Mesenchymal stem cell (in vitro differentiated cells and primary cell): ENCODE measurements around the gene IWS1.

Experiments
- DNase-seq: peaks from one replicate; pipeline ENCODE4 v3.0.0-alpha.2; 2013
- H2AFZ ChIP-seq: one replicate; pipeline ENCODE4 v1.6.1; 2013; ENCODE audit warnings: low read depth, mild to moderate bottlenecking, control low read depth, inconsistent platforms, low read length, moderate library complexity
- H2AK5ac ChIP-seq: 2 replicates; pipeline ENCODE4 v1.6.1; 2013; ENCODE audit warnings: low read length, moderate library complexity, mild to moderate bottlenecking, inconsistent platforms; ENCODE audit not compliant: severe bottlenecking
- H2BK120ac ChIP-seq: one replicate; pipeline ENCODE4 v1.6.1; 2013; ENCODE audit warnings: low read depth, mild to moderate bottlenecking, inconsistent platforms, low read length, moderate library complexity
- H2BK12ac ChIP-seq, 2 experiments: one replicate each; pipeline ENCODE4 v1.6.1; 2013; ENCODE audit warnings: inconsistent platforms in 2 of 2, low read length in 2 of 2, mild to moderate bottlenecking in 2 of 2, moderate library complexity in 2 of 2, control low read depth in 1 of 2
- H2BK15ac ChIP-seq: one replicate; pipeline ENCODE4 v1.6.1; 2013; ENCODE audit warnings: mild to moderate bottlenecking, low read depth, inconsistent platforms; ENCODE audit not compliant: poor library complexity, severe bottlenecking
- H2BK5ac ChIP-seq: 2 replicates; pipeline ENCODE4 v1.6.1; 2013; ENCODE audit warnings: low read depth, mild to moderate bottlenecking, low read length, control low read depth, inconsistent platforms; ENCODE audit not compliant: poor library complexity, severe bottlenecking
- H3K14ac ChIP-seq, 2 experiments: one replicate each; pipeline ENCODE4 v1.6.1; 2013; ENCODE audit warnings: inconsistent platforms in 2 of 2, low read length in 2 of 2, control low read depth in 1 of 2, mild to moderate bottlenecking in 1 of 2, moderate library complexity in 1 of 2
- H3K18ac ChIP-seq, 2 experiments: one replicate each; pipeline ENCODE4 v1.6.1; 2013; ENCODE audit warnings: inconsistent platforms in 2 of 2, low read length in 2 of 2, control low read depth in 1 of 2, low read depth in 1 of 2, mild to moderate bottlenecking in 1 of 2
- H3K23ac ChIP-seq, 2 experiments: one replicate each; pipeline ENCODE4 v1.6.1; 2013; ENCODE audit warnings: inconsistent platforms in 2 of 2, low read length in 2 of 2, mild to moderate bottlenecking in 2 of 2, moderate library complexity in 2 of 2, control low read depth in 1 of 2
- H3K27ac ChIP-seq: 2 replicates; pipeline ENCODE4 v1.5.1; 2013; ENCODE audit warnings: mild to moderate bottlenecking, moderate library complexity, low read length, control low read depth, inconsistent platforms; ENCODE audit not compliant: poor library complexity, severe bottlenecking
- H3K27me3 ChIP-seq, 2 experiments: 2 replicates each; pipeline versions ENCODE4 v1.6.1 to v1.7.0; 2013; ENCODE audit warnings: low read length in 2 of 2, mild to moderate bottlenecking in 2 of 2, moderate library complexity in 2 of 2, control low read depth in 1 of 2, inconsistent platforms in 1 of 2; ENCODE audit not compliant: control insufficient read depth in 1 of 2, insufficient read depth in 1 of 2
- H3K36me3 ChIP-seq, 2 experiments: 2 replicates each; pipeline versions ENCODE4 v1.6.1 to v1.7.0; 2013; ENCODE audit warnings: low read length in 2 of 2, control low read depth in 1 of 2, inconsistent platforms in 1 of 2, low read depth in 1 of 2, mild to moderate bottlenecking in 1 of 2; ENCODE audit not compliant: insufficient read depth in 2 of 2, control insufficient read depth in 1 of 2
- H3K4ac ChIP-seq, 2 experiments: one replicate each; pipeline ENCODE4 v1.6.1; 2013; ENCODE audit warnings: inconsistent platforms in 2 of 2, low read length in 2 of 2, mild to moderate bottlenecking in 2 of 2, moderate library complexity in 2 of 2, control low read depth in 1 of 2, low read depth in 1 of 2
- H3K4me1 ChIP-seq: 2 replicates; pipeline ENCODE4 v1.6.1; 2013; ENCODE audit warnings: low read depth, low read length, control low read depth; ENCODE audit not compliant: control insufficient read depth, insufficient read depth
- H3K4me2 ChIP-seq: 2 replicates; pipeline ENCODE4 v1.6.1; 2013; ENCODE audit warnings: low read length, mild to moderate bottlenecking, inconsistent platforms; ENCODE audit not compliant: poor library complexity, severe bottlenecking
- H3K4me3 ChIP-seq, 2 experiments: 2 replicates each; pipeline versions ENCODE4 v1.5.1 to v1.7.0; 2013; ENCODE audit warnings: low read length in 2 of 2, mild to moderate bottlenecking in 2 of 2, control low read depth in 1 of 2, low read depth in 1 of 2; ENCODE audit not compliant: insufficient read depth in 1 of 2
- H3K79me1 ChIP-seq: replicated peaks from 2 replicates; pipeline ENCODE4 v1.6.1; 2013; ENCODE audit warnings: mild to moderate bottlenecking, control low read depth, low read length, inconsistent platforms; ENCODE audit not compliant: poor library complexity, severe bottlenecking
- H3K9ac ChIP-seq: 2 replicates; pipeline ENCODE4 v1.7.0; 2013; ENCODE audit warnings: mild to moderate bottlenecking, low read length, moderate library complexity
- H3K9me3 ChIP-seq: 2 replicates; pipeline ENCODE4 v1.7.0; 2013; ENCODE audit warnings: mild to moderate bottlenecking, low read length; ENCODE audit not compliant: control insufficient read depth
- H4K8ac ChIP-seq: one replicate; pipeline ENCODE4 v1.6.1; 2013; ENCODE audit warnings: inconsistent platforms, mild to moderate bottlenecking, low read length, moderate library complexity
- H4K91ac ChIP-seq: one replicate; pipeline ENCODE4 v1.6.1; 2013; ENCODE audit warnings: mild to moderate bottlenecking, low read length, inconsistent platforms
- WGBS: methylation state at CpG from one replicate; pipeline ENCODE4 v1.1.7; 2013; ENCODE audit warnings: mixed read lengths; 5-methylcytosine and 5-hydroxymethylcytosine counted together

The IWS1 gene

DNA sequence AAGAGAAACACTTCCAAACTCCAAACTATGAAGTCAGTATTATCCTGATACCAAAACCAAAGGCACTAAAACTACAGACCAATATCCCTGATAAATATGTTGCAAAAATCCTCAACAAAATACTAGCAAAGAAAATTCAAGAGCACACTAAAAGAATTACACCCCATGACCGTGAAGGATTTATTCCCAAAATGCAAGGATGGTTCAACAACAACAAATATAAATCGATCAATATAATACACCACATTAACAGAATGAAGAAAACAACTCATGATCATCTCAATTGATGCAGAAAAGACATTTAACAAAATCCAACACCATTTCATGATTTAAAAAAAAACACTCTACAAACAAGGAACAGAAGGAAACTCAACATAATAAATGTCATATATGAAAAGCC lies 50.5 kb downstream of the IWS1 start:
- no peak overlapping the region for H4K8ac ChIP-seq
- H3K4me1 ChIP-seq, result peaks cover 1% of the 10 kb centered on the region
- H2BK120ac ChIP-seq, result no peak overlapping the region
- H2AK5ac ChIP-seq, result no peak overlapping the region
- peaks cover 6% of the 10 kb centered on the region for H3K79me1 ChIP-seq
- H2BK5ac ChIP-seq, result no peak overlapping the region
- H3K18ac ChIP-seq, result no peak overlapping the region
- H3K23ac ChIP-seq, result no peak overlapping the region
- H4K91ac ChIP-seq, result no peak overlapping the region
- H3K4ac ChIP-seq, result no peak overlapping the region
- DNase-seq, result no peak
- H3K14ac ChIP-seq, result no peak overlapping the region
- H2AFZ ChIP-seq, result no peak overlapping the region
- H3K4me2 ChIP-seq, result no peak overlapping the region
- H3K36me3 ChIP-seq, result peaks cover 6 to 11% of the 10 kb centered on the region in 2 experiments
- 95% methylated on average over 2 of the region's 2 CpGs for WGBS
- H3K9ac ChIP-seq, result no peak overlapping the region
- H3K27me3 ChIP-seq, result no peaks in the 10 kb centered on the region
- H3K27ac ChIP-seq, result no peak overlapping the region
- no peak overlapping the region for H2BK15ac ChIP-seq
- no peak overlapping the region for H3K4me3 ChIP-seq
- peaks cover 16% of the 10 kb centered on the region for H3K9me3 ChIP-seq
- no peak overlapping the region for H2BK12ac ChIP-seq

DNA sequence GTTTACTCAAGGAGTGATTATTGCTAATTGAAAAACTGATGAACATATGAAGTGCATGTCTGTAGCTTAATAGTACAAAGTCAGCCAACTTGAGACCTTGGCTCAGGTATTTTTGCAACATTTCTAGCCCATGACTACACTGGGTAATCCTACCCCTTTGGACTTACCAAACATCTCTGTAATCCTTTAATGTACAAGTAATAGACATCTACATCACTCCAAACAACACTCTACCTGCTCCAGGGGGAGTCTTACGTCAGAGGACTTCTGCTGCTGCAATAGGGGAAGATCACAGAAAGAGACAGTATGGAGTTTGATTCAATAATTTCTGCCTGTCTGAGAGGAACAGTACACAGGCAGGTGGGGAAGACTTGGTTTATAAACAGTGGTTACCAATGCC lies 54.0 kb downstream of the IWS1 start:
- H4K91ac ChIP-seq, result no peak overlapping the region
- no CpG with 5 or more reads among the region's 1 CpG for WGBS
- no peak overlapping the region for H3K23ac ChIP-seq
- no peak overlapping the region for H2BK120ac ChIP-seq
- peaks cover 16% of the 10 kb centered on the region for H3K9me3 ChIP-seq
- H2BK5ac ChIP-seq, result no peak overlapping the region
- no peak overlapping the region for H3K4me3 ChIP-seq
- H3K79me1 ChIP-seq, result peaks cover 4% of the 10 kb centered on the region
- DNase-seq, result no peak
- H3K36me3 ChIP-seq, result peaks cover 10 to 13% of the 10 kb centered on the region in 2 experiments
- no peak overlapping the region for H2AK5ac ChIP-seq
- no peak overlapping the region for H3K4ac ChIP-seq
- no peak overlapping the region for H3K4me2 ChIP-seq
- H3K27ac ChIP-seq, result no peak overlapping the region
- H3K4me1 ChIP-seq, result peaks cover 1% of the 10 kb centered on the region
- no peaks in the 10 kb centered on the region for H3K27me3 ChIP-seq
- H3K9ac ChIP-seq, result no peak overlapping the region
- no peak overlapping the region for H3K18ac ChIP-seq
- no peak overlapping the region for H3K14ac ChIP-seq
- no peak overlapping the region for H2BK12ac ChIP-seq
- no peak overlapping the region for H2AFZ ChIP-seq
- H2BK15ac ChIP-seq, result no peak overlapping the region
- H4K8ac ChIP-seq, result no peak overlapping the region

DNA sequence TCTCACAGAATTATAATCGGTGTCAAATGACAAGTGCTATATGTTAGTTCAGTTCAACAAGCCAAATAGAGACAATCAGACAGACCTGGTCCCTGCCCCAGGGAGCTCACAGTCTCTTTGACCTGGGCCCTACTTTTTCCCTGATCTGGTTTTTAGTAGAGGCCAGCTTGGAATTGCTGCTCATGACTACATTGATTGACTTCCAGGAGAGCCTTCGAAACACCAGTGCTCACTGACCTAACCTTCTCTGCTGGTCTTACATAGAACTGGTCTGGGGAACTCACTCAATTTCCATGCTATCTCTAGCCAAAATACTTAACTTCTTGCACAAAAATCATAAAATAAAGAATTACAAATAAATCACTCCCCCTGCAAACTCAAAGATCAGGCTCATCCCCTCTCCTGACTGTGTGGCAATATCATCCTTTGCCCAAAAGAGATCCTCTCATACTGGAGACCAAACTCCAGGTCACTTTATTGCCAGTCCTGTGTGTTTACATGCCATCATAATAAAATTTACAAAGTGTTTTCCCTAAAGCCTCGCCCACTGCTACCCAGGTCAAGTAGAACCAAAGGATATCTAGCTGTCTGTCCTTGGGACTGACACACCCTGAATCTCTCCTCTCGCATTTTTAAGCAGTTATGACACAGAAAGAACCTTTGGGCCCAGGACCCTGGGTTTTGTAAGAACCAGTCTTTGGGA lies 54.9 kb downstream of the IWS1 start:
- no peak overlapping the region for H3K9ac ChIP-seq
- H2BK120ac ChIP-seq, result no peak overlapping the region
- H4K8ac ChIP-seq, result no peak overlapping the region
- no peak overlapping the region for H2AK5ac ChIP-seq
- peaks cover 2% of the 10 kb centered on the region for H3K79me1 ChIP-seq
- H3K36me3 ChIP-seq, result peaks cover 13 to 14% of the 10 kb centered on the region in 2 experiments
- H3K27me3 ChIP-seq, result no peaks in the 10 kb centered on the region
- peaks cover 1% of the 10 kb centered on the region for H3K4me1 ChIP-seq
- no peak overlapping the region for H3K4me3 ChIP-seq
- H3K4ac ChIP-seq, result peak overlapping the region in 1 of 2 experiments; percentile 37
- H3K27ac ChIP-seq, result no peak overlapping the region
- H3K23ac ChIP-seq, result no peak overlapping the region
- H3K4me2 ChIP-seq, result no peak overlapping the region
- peaks cover 16% of the 10 kb centered on the region for H3K9me3 ChIP-seq
- H2BK12ac ChIP-seq, result no peak overlapping the region
- no peak overlapping the region for H2BK15ac ChIP-seq
- no peak overlapping the region for H3K18ac ChIP-seq
- 99% methylated on average over 4 of the region's 4 CpGs for WGBS
- no peak overlapping the region for H3K14ac ChIP-seq
- no peak overlapping the region for H4K91ac ChIP-seq
- no peak overlapping the region for H2AFZ ChIP-seq
- no peak overlapping the region for H2BK5ac ChIP-seq
- no peak for DNase-seq

DNA sequence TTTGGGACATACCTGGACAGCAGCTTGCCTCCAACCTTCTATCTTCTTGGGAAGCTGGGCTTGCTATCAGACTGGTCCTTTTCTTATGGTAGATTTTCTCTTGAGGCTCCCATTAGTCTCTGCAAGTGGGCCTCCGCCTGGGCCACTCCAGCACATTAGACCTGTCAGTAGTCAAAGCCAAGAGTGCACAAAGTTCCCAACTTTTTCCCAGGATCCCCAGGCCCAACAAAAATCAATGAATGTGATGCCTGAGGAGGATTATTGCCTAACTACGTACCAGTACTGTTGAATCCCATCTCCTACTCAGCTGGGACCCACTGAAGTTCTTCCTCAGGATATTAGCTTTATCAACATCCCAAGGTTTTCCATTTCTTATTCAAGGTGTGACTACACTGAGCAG lies 56.3 kb downstream of the IWS1 start:
- H4K91ac ChIP-seq, result no peak overlapping the region
- H2AK5ac ChIP-seq, result no peak overlapping the region
- H2BK5ac ChIP-seq, result no peak overlapping the region
- H3K79me1 ChIP-seq, result peaks cover 2% of the 10 kb centered on the region
- no peak overlapping the region for H2BK15ac ChIP-seq
- H3K18ac ChIP-seq, result no peak overlapping the region
- no peak overlapping the region for H2BK12ac ChIP-seq
- no peaks in the 10 kb centered on the region for H3K27me3 ChIP-seq
- no peak for DNase-seq
- 95% methylated on average over 2 of the region's 2 CpGs for WGBS
- peaks cover 1% of the 10 kb centered on the region for H3K9me3 ChIP-seq
- H3K23ac ChIP-seq, result no peak overlapping the region
- H3K4me1 ChIP-seq, result peaks cover 1% of the 10 kb centered on the region
- H4K8ac ChIP-seq, result no peak overlapping the region
- peaks cover 16 to 18% of the 10 kb centered on the region in 2 experiments for H3K36me3 ChIP-seq
- no peak overlapping the region for H3K4me3 ChIP-seq
- no peak overlapping the region for H3K27ac ChIP-seq
- H3K4ac ChIP-seq, result no peak overlapping the region
- H3K9ac ChIP-seq, result no peak overlapping the region
- H2AFZ ChIP-seq, result no peak overlapping the region
- H3K4me2 ChIP-seq, result no peak overlapping the region
- H3K14ac ChIP-seq, result no peak overlapping the region
- no peak overlapping the region for H2BK120ac ChIP-seq
